ENCODE results near the gene NEK3.
"Not testable (repeated sequence)": the region's sequence is repeated elsewhere in the genome, so short reads cannot be mapped to it uniquely, and the experiment has no call there.

The NEK3 gene

GRCh38 chr13:52109116-52109670 lies 50.2 kb downstream of the NEK3 start:
- DNase-seq, result no peak

DNA sequence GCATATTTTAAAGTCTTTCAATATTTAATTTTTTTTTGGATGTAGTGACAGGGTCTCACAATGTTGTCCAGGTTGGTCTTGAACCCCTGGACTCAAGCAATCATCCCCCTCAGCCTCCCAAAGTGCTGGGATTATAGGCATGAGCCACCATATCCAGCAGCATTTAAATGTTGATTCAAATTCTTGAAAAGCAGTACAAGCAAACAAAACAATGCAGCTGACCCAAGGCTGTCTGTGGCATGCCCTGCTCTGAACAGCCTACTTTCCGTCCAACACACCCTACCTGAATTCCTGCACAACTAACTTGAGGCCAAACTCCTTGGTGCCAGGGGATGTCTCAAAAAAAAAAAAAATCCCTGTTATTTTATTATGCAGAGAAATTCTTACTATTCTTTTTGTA lies 53.6 kb downstream of the NEK3 start:
- no peak for DNase-seq

DNA sequence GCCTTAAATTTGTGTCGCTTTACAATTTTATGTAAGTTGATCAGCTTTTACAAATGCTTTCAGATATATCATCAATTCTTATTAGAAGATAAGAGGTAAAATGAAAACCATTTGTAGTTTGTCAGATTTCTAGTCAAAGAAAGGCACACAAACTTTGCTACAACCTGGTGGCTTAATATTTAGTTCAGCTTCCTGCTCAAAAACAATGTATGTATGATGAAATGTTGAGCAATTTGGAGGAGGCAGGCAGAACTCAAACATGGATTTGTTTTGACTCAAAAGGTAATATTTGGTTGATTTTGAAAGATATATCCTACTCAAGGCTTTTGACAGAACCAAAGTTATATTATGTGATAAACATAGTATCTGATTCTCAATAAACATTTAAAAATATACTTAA lies 54.8 kb downstream of the NEK3 start:
- no peak for DNase-seq

- DNase-seq, result no peak
Observed at GRCh38 chr13:52103386-52103785, 56.0 kb downstream of the NEK3 start.

DNA sequence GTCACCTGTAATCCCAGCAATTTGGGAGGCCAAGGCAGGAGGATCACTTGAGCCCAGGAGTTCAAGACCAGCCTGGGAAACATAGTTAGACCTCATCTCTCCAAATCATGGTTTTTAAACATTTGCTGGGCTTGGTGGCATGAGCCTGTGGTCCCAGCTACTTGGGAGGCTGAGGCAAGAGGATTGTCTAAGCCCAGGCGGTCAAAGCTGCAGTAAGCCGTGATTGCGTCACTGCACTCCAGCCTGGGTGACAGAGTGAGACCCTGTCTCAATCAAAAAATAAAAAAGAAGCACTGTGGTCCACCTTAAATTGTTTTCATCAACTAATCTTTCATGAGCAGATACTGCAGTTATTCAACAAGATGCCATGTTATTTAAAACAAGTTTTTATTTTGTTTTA lies 57.0 kb downstream of the NEK3 start:
- not testable (repeated sequence) for DNase-seq

GRCh38 chr13:52097197-52097596 lies 62.2 kb downstream of the NEK3 start:
- no peak for DNase-seq

GRCh38 chr13:52096748-52097147 lies 62.6 kb downstream of the NEK3 start:
- DNase-seq, result no peak

- DNase-seq, result no peak
Observed at GRCh38 chr13:52096062-52096461, 63.3 kb downstream of the NEK3 start.

DNA sequence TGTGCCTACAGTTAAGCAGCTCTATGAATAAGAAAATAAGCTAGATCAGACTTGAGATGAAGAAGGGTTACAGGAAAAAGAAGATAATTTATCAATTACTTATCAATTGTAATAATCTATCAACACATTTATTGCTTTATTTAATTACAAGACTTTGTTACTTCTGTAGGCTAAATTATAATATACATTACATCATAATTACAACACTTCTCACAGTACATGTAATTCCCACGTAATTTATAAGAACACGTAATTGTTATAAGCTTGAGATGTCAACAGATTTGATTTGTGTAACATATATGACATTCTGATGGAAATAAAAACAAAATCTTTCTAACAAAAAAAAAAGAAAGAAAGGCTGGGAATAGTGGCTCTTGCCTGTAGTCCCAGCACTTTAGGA lies 67.3 kb downstream of the NEK3 start:
- DNase-seq, result no peak

DNA sequence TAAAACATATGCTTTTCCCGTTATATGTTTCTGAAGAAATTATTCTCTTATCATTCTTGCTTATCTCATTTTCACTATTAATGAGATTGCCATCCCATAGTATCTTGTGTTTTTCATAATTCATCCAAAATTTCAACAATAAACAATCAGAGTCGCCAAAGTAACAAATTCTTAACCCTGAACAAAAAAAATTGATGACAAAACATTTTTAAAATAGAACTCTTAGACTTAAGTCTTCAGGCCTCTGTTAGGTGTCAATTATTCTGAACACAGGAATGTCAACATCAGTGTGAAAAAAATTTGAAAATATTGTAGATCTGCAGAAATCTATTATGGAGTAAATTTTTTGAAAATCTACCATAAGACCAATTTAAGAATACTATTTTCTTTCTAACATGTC lies 67.9 kb downstream of the NEK3 start:
- DNase-seq, result no peak

DNA sequence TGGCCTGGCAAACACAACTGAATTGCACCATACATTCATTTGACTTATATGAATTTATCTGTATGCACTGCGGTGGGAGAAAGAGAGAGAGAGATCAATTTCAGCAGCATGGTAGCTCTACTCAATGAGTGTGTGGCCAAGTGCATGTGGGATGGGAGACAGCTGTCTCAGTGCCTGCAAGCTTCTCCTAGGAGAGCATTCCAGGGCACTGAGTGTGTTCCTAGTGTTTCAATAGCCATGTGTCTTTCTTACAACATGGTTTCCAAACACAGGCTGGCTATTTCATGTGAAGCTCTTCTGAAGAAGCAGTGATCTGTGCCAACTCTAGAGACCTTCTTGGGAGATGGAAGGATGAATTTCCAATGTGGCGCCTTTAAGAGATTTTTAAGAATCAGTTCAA lies 74.0 kb downstream of the NEK3 start:
- DNase-seq, result no peak

DNA sequence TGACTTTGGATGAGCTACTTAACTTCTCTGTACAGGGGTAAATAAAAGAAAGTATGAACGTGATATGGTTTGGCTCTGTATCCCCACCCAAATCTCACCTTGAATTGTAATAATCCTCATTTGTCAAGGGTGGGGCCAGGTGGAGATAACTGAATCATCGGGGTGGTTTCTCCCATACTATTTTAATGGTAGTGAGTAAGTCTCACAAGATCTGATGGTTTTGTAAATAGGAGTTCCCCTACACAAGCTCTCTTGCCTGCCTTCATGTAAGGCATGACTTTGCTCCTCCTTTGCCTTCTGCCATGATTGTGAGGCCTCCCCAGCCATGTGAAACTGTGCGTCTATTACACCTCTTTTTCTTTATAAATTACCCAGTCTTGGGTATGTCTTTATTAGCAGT lies 74.4 kb downstream of the NEK3 start:
- not testable (repeated sequence) for DNase-seq
